Measurements from ENCODE around the gene WIPI1. TPM values are rescaled to one million over a fixed set of nuclear protein-coding genes. Genes with fewer than 3 reads are reported as not detected.
A peak's percentile ranks its signal among the peaks of the same experiment; 100 is the strongest.
"Not testable (repeated sequence)": the region's sequence is repeated elsewhere in the genome, so short reads cannot be mapped to it uniquely, and the experiment has no call there.

Gene WIPI1
- total RNA-seq, 2 donors from 2014 or later = 78.3 to 95.3 TPM

- DNase-seq (no peak), ATAC-seq (no peak)
- intact Hi-C loops (cut with DNase I, micrococcal nuclease) = no loop called here
Observed at GRCh38 chr17:68379692-68380677, 77.3 kb downstream of the WIPI1 start.

GRCh38 chr17:68379177-68379510, 78.2 kb downstream of the WIPI1 start:
- intact Hi-C loops (cut with DNase I, micrococcal nuclease) = no loop called here
- ATAC-seq (no peak), DNase-seq (no peak)

- peak; percentile 36 to 93 for DNase-seq
- peak; percentile 37 for ATAC-seq
- intact Hi-C loops (cut with DNase I, micrococcal nuclease) = no loop called here
Observed at GRCh38 chr17:68378268-68379176, 78.8 kb downstream of the WIPI1 start.

GRCh38 chr17:68377771-68378267, 79.5 kb downstream of the WIPI1 start:
- intact Hi-C loops (cut with DNase I, micrococcal nuclease) = no loop called here
- DNase-seq = no peak
- ATAC-seq = no peak

- intact Hi-C loops (cut with DNase I, micrococcal nuclease); ATAC-seq; DNase-seq: not testable (repeated sequence)
Observed at GRCh38 chr17:68376178-68376577, 81.1 kb downstream of the WIPI1 start.

GRCh38 chr17:68375566-68375965, 81.7 kb downstream of the WIPI1 start:
- DNase-seq (no peak), ATAC-seq (no peak)
- intact Hi-C loops (cut with DNase I, micrococcal nuclease) = no loop called here

Small RNAs within 50 kb of the gene (microRNA-seq; reads per million reads assigned to microRNA genes)
- gene MIR635 = 0 reads per million in 2 donors

Other genes with a start within 250 kb of the WIPI1 start
- 10 to 100 TPM; 24.2 to 38.3 TPM for gene AMZ2, start 209.5 kb downstream of the WIPI1 start, total RNA-seq
- under 1 TPM; 0.20 to 0.49 TPM for gene SLC16A6, start 166.4 kb downstream of the WIPI1 start, total RNA-seq
- gene ARSG, start 166.0 kb downstream of the WIPI1 start, total RNA-seq = 1 to 10 TPM in 1 of 2 donors, under 1 TPM in 1; 0.70 to 2.3 TPM
- gene PRKAR1A, start 54.9 kb upstream of the WIPI1 start, total RNA-seq = 100 to 1,000 TPM; 146 to 159 TPM
- 1 to 10 TPM in 1 of 2 donors, under 1 TPM in 1; 0.98 to 2.3 TPM for gene FAM20A, start 143.9 kb upstream of the WIPI1 start, total RNA-seq